ENCODE data around the gene ATL1.

- TF ChIP-seq POLR2A (IDR thresholded peaks at IDR 0.05; ENCODE audit: low read length) (no peak), GATA1 (IDR thresholded peaks at IDR 0.05; ENCODE audit: low read depth, low read length) (no peak)
Observed at GRCh38 chr14:50677527-50678063, 117.7 kb downstream of the ATL1 start.
